Psoas muscle (tissue), 8 donors: Measurements from ENCODE around the gene AOX1. TPM values are rescaled to one million over a fixed set of nuclear protein-coding genes. Genes with fewer than 3 reads are reported as not detected.

ENCODE experiments used
- ATAC-seq, 4 donors: fragments of 200-7000 bp; cut with Tn5 transposase; one replicate each; pipeline ENCODE4 v1.9.1; 2020; ENCODE audit warnings: moderate library complexity in 3 of 4, mild to moderate bottlenecking in 2 of 4
- DNase-seq, 2 donors: peaks; one replicate each; pipeline ENCODE4 v3.0.0-alpha.2; 2020
- H3K27ac ChIP-seq: fragments of 200-600 bp; one replicate; pipeline ENCODE4 v1.8.0; 2022
- H3K27me3 ChIP-seq, 3 donors: fragments of 200-600 bp in 1 of 3; one replicate each; pipeline versions ENCODE4 v1.6.1 to v1.8.0; 2013 to 2022; ENCODE audit warnings: low read length in 2 of 3, mild to moderate bottlenecking in 2 of 3, moderate library complexity in 1 of 3; ENCODE audit not compliant: insufficient read depth in 3 of 3
- H3K36me3 ChIP-seq, 2 donors: fragments of 200-600 bp in 1 of 2; one replicate each; pipeline versions ENCODE4 v1.6.1 to v1.8.0; 2013 to 2022; ENCODE audit warnings: low read depth in 1 of 2, mild to moderate bottlenecking in 1 of 2, moderate library complexity in 1 of 2; ENCODE audit not compliant: insufficient read depth in 1 of 2
- H3K4me1 ChIP-seq: fragments of 200-600 bp; one replicate; pipeline ENCODE4 v1.8.0; 2022
- H3K4me3 ChIP-seq: fragments of 200-600 bp; one replicate; pipeline ENCODE4 v1.8.0; 2022; ENCODE audit warnings: mild to moderate bottlenecking
- H3K9me3 ChIP-seq: fragments of 200-600 bp; one replicate; pipeline ENCODE4 v1.8.0; 2022
- CTCF ChIP-seq: fragments of 200-600 bp; IDR thresholded peaks from one replicate; pipeline ENCODE4 v1.8.0; 2022; ENCODE audit warnings: antibody characterized with exemption
- WGBS, 3 donors: extraction: QIAGEN DNeasy Blood & Tissue Kit; methylation state at CpG; one replicate each; pipeline versions ENCODE4 v1.1.6 to v1.1.7; 2013; 5-methylcytosine and 5-hydroxymethylcytosine counted together
- intact Hi-C, 2 donors: fragments of 100-400 bp; cut with DNase I; formaldehyde crosslinking; loops; one replicate each; pipeline versions ENCODE4 v1.11.0 to v1.14.2; 2022
- polyA plus RNA-seq, 3 donors: library from polyadenylated mRNA; stranded (reverse); fragments of 200-250 nt; gene quantifications; one replicate each; pipeline ENCODE4 v1.2.3, GENCODE V29; 2013
- total RNA-seq, 4 donors: library from RNA; stranded (reverse); fragmentation: NEBNext Ultra II Directional in 2 of 4; extraction: Animal tissue kit (Norgen Biotek cat#: 25700) in 2 of 4; gene quantifications; one replicate each; pipeline versions ENCODE4 v1.2.1 to v1.2.4, GENCODE V29; 2021 to 2023
- donor health status: healthy with polysubstance abuse.
- donor health status: DM: no; HTN: no; CAD: no; lungs with moderate emphysema.
- donor health status: Bipolar disorder and iron deficiency.
- donor health status: healthy.
- donor health status: DM: yes; HTN: yes; CAD: no.
- donor health status: DM: no; HTN: no; CAD: no.
- donor health status: DM: no; HTN: no; CAD: no.
- donor health status: DM: yes; HTN: yes; CAD: no.

AOX1 gene
- total and polyA plus RNA-seq, 7 donors = 4.2 to 17.0 (median 10.3) TPM

- no peak for DNase-seq
- H3K27ac ChIP-seq = no peak overlapping the region
- H3K27me3 ChIP-seq = no peaks in the 10 kb centered on the region
- WGBS, 3 donors = 80 to 91% (median 88%) methylated on average over 6 of the region's 6 CpGs
- no peaks in the 10 kb centered on the region for H3K9me3 ChIP-seq
- no peaks in the 10 kb centered on the region for H3K36me3 ChIP-seq
- intact Hi-C loops = no loop called here
- no peaks in the 10 kb centered on the region for H3K4me1 ChIP-seq
- H3K4me3 ChIP-seq = no peak overlapping the region
- ATAC-seq = peak in 1 of 4 donors; percentile 25
- TF ChIP-seq CTCF = no peak
These were observed 79.1 kb downstream of the AOX1 start for GRCh38 chr2:200664770-200665494.

- TF ChIP-seq CTCF = no peak
- intact Hi-C loops = no loop called here
- no peak for DNase-seq
- no peaks in the 10 kb centered on the region for H3K27me3 ChIP-seq
- no peak overlapping the region for H3K27ac ChIP-seq
- no peak for ATAC-seq
- 81 to 85% (median 83%) methylated on average over 2 of the region's 2 CpGs for WGBS, 3 donors
- H3K9me3 ChIP-seq = no peaks in the 10 kb centered on the region
- no peaks in the 10 kb centered on the region for H3K4me1 ChIP-seq
- H3K4me3 ChIP-seq = no peak overlapping the region
- no peaks in the 10 kb centered on the region for H3K36me3 ChIP-seq
These were observed 80.0 kb downstream of the AOX1 start for GRCh38 chr2:200665626-200666453.

- WGBS, 3 donors = 62 to 81% (median 71%) methylated on average over 3 of the region's 3 CpGs
- no peaks in the 10 kb centered on the region for H3K9me3 ChIP-seq
- intact Hi-C loops = no loop called here
- DNase-seq (no peak), ATAC-seq (no peak)
- H3K27me3 ChIP-seq = no peaks in the 10 kb centered on the region
- H3K4me1 ChIP-seq = no peaks in the 10 kb centered on the region
- H3K27ac ChIP-seq = no peak overlapping the region
- no peak overlapping the region for H3K4me3 ChIP-seq
- H3K36me3 ChIP-seq = no peaks in the 10 kb centered on the region
- TF ChIP-seq CTCF = no peak
These were observed 81.6 kb downstream of the AOX1 start for GRCh38 chr2:200667413-200667812.

GRCh38 chr2:200668478-200668877 is 82.7 kb downstream of the AOX1 start:
- intact Hi-C loops = no loop called here
- TF ChIP-seq CTCF = no peak
- no peak for ATAC-seq

More at GRCh38 chr2:200668478-200668877, 82.7 kb downstream of the AOX1 start:
- Histone ChIP-seq H3K4me1 (no peaks in the 10 kb centered on the region), H3K27ac (no peak overlapping the region), H3K9me3 (no peaks in the 10 kb centered on the region), H3K36me3 (no peaks in the 10 kb centered on the region), H3K4me3 (no peak overlapping the region), H3K27me3 (no peaks in the 10 kb centered on the region)
- no peak for DNase-seq
- WGBS, 3 donors = 49 to 64% (median 51%) methylated on average over 3 of the region's 3 CpGs
